ENCODE data around the gene TPCN1.

DNA sequence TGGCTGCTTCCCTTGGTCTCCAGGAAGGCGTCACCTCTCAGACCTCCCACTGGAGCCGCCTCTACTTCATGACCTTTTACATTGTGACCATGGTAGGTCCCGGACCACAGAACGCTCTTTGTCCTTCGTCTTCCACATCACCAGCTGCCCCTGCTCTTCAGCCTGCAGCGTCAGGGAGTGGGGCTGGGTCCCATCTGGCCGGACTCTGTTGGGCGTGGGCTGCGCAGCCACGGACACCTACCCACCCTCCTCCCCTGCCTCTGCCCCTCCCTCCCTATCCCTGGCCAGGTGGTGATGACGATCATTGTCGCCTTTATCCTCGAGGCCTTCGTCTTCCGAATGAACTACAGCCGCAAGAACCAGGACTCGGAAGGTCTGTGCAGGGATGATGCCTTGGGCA lies 70.3 kb downstream of the TPCN1 start:
- TF ChIP-seq CTCF (IDR thresholded peaks at IDR 0.05; ENCODE audit: insufficient read depth, low read depth, low read length) (no peak), EZH2 (IDR thresholded peaks at IDR 0.05; ENCODE audit: insufficient read depth, low read length) (no peak)
